ENCODE results near the gene STX2. TPM values are rescaled to one million over a fixed set of nuclear protein-coding genes. Genes with fewer than 3 reads are reported as not detected.
"Not testable (repeated sequence)": the region's sequence is repeated elsewhere in the genome, so short reads cannot be mapped to it uniquely, and the experiment has no call there.

The STX2 gene
- polyA plus RNA-seq, 1 donor, result 18.4 TPM

DNA sequence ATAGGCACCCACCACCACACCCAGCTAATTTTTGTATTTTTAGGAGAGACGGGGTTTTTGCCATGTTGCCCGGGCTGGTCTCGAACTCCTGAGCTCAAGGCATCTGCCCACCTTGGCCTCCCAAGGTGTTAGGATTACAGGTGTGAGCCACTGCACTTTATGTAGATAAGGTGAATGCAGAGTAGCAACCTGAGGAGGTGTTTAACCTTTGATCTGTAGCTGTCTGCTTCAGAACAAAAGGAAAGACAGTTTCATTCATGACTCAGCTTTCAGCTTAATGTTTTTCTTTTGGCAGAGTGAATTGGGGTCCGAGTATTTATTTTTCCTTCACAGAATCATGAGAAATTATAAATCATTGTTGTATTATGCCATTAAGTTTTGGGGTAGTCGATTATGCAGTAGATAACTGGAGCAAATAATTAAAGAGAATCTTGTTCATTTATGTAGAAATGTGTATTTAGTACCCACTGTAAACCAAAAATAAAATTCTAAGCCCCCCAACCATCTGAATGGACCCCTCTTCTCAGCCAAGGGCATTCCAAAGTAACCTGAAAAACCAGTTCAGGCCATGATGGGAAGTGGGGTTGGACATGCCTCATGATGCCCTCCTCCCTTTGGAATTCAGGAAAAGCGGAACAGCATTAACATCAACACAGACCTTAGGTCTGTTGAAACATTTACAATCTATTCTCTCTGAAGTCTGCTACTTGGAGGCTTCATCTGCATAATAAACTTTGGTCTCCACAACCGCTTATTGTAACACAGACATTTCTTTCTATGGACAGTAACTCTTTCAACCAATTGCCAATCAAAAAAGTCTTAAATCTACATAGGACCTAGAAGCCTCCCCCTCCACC is 10.7 kb upstream of the STX2 start:
- 10% methylated on average over 2 of the region's 7 CpGs for WGBS (ENCODE audit: insufficient coverage, low lambda C conversion rate)
- H3K4me3 ChIP-seq (ENCODE audit: low read length), result no peak overlapping the region

DNA sequence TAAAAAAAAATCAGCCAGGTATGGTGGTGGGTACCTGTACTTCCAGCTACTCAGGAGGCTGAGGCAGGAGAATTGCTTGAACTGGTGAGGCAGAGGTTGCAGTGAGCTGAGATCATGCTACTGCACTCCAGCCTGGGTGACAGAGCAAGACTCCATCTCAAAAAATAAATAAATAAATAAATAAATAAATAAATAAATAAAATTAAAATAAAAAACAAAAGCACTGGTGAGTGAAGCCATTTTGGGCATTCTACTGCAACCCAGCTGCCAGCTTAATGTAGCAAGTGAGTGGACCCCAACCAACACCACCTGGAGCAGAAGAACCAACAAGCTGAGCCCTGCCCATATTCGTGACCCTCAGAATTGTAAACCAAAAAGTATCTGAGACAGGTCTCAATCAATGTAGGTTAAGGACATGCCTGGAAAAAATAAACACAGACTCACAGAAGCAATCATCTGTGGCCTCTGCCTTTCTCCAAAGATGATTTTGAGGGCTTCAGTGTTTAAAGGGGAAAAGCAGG is 9.8 kb upstream of the STX2 start:
- H3K9me3 ChIP-seq (ENCODE audit: control insufficient read depth, low read depth, low read length); H3K36me3 ChIP-seq (ENCODE audit: control insufficient read depth, insufficient read depth, low read length); DNase-seq; H3K27me3 ChIP-seq (ENCODE audit: control insufficient read depth, insufficient read depth, low read length); H3K4me3 ChIP-seq (ENCODE audit: low read length): not testable (repeated sequence)
- Histone ChIP-seq H3K27ac (ENCODE audit: low read length) (peak overlapping the region; percentile 85), H3K4me1 (ENCODE audit: control insufficient read depth, insufficient read depth, low read length) (peaks cover 35% of the 10 kb centered on the region)
- no CpG with 5 or more reads among the region's 1 CpG for WGBS (ENCODE audit: insufficient coverage, low lambda C conversion rate)

More for the DNA sequence above, 10.7 kb upstream of the STX2 start:
- no peaks in the 10 kb centered on the region for H3K36me3 ChIP-seq (ENCODE audit: control insufficient read depth, insufficient read depth, low read length)
- H3K27me3 ChIP-seq (ENCODE audit: control insufficient read depth, insufficient read depth, low read length), result no peaks in the 10 kb centered on the region
- no peaks in the 10 kb centered on the region for H3K9me3 ChIP-seq (ENCODE audit: control insufficient read depth, low read depth, low read length)
- H3K27ac ChIP-seq (ENCODE audit: low read length), result peak overlapping the region; percentile 85
- DNase-seq, result peak; percentile 85 to 90
- H3K4me1 ChIP-seq (ENCODE audit: control insufficient read depth, insufficient read depth, low read length), result peaks cover 35% of the 10 kb centered on the region

GRCh38 chr12:130848105-130848504 is 9.1 kb upstream of the STX2 start:
- peaks cover 35% of the 10 kb centered on the region for H3K4me1 ChIP-seq (ENCODE audit: control insufficient read depth, insufficient read depth, low read length)
- H3K27me3 ChIP-seq (ENCODE audit: control insufficient read depth, insufficient read depth, low read length); H3K4me3 ChIP-seq (ENCODE audit: low read length); H3K9me3 ChIP-seq (ENCODE audit: control insufficient read depth, low read depth, low read length); DNase-seq; H3K36me3 ChIP-seq (ENCODE audit: control insufficient read depth, insufficient read depth, low read length): not testable (repeated sequence)
- WGBS (ENCODE audit: insufficient coverage, low lambda C conversion rate), result no CpG with 5 or more reads among the region's 6 CpGs
- H3K27ac ChIP-seq (ENCODE audit: low read length), result peak overlapping the region; percentile 78

DNA sequence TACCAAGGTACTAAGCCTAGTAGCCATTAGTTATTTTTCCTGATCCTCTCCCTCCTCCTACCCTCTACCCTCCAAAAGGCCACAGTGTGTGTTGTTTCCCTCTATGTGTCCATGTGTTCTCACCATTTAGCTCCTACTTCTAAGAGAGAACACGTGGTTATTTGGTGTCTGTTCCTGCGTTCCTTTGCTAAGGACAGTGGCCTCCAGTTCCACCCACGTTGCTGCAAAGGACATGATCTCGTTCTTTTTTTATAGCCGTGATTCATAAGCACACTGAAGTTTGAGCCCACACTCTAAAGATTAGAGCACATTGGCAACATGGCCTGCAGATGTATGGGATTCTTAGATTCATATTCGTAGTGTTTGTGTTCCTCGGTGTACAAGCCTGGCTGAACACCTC is 8.1 kb upstream of the STX2 start:
- no peaks in the 10 kb centered on the region for H3K27me3 ChIP-seq (ENCODE audit: control insufficient read depth, insufficient read depth, low read length)
- DNase-seq, result peak; percentile 76 to 87
- peak overlapping the region; percentile 78 for H3K27ac ChIP-seq (ENCODE audit: low read length)

DNA sequence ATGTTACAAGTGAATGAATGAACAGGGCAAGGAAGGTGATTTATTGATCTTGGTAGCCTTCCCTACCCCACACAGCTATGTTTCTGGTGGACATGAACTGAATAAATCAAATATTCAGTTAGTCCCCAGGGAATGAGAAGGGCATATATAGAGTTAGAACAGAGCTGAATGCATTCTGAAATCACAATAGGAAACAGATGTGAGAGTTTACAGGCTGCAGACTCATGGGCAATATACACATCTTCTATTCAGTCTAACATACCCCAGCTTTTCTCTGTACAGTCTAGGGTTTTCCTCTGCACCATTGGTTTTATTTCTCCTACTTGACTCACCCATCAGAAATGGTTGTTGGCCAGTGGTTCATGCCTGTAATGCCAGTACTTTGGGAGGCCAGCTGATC is 7.3 kb upstream of the STX2 start:
- no peaks in the 10 kb centered on the region for H3K27me3 ChIP-seq (ENCODE audit: control insufficient read depth, insufficient read depth, low read length)
- H3K36me3 ChIP-seq (ENCODE audit: control insufficient read depth, insufficient read depth, low read length), result no peaks in the 10 kb centered on the region
- no peak for DNase-seq
- H3K4me1 ChIP-seq (ENCODE audit: control insufficient read depth, insufficient read depth, low read length), result peaks cover 35% of the 10 kb centered on the region
- peak overlapping the region; percentile 59 for H3K27ac ChIP-seq (ENCODE audit: low read length)
- no peak overlapping the region for H3K4me3 ChIP-seq (ENCODE audit: low read length)
- no peaks in the 10 kb centered on the region for H3K9me3 ChIP-seq (ENCODE audit: control insufficient read depth, low read depth, low read length)

More for the DNA sequence above, 8.1 kb upstream of the STX2 start:
- H3K9me3 ChIP-seq (ENCODE audit: control insufficient read depth, low read depth, low read length), result no peaks in the 10 kb centered on the region
- H3K4me1 ChIP-seq (ENCODE audit: control insufficient read depth, insufficient read depth, low read length), result peaks cover 35% of the 10 kb centered on the region
- WGBS (ENCODE audit: insufficient coverage, low lambda C conversion rate), result no CpG with 5 or more reads among the region's 7 CpGs
- H3K36me3 ChIP-seq (ENCODE audit: control insufficient read depth, insufficient read depth, low read length), result no peaks in the 10 kb centered on the region
- no peak overlapping the region for H3K4me3 ChIP-seq (ENCODE audit: low read length)

GRCh38 chr12:130839770-130840404 is 837 bp upstream of the STX2 start:
- H3K27me3 ChIP-seq (ENCODE audit: control insufficient read depth, insufficient read depth, low read length), result no peaks in the 10 kb centered on the region
- peak overlapping the region; percentile 41 for H3K4me3 ChIP-seq (ENCODE audit: low read length)
- H3K9me3 ChIP-seq (ENCODE audit: control insufficient read depth, low read depth, low read length), result no peaks in the 10 kb centered on the region
- H3K36me3 ChIP-seq (ENCODE audit: control insufficient read depth, insufficient read depth, low read length), result no peaks in the 10 kb centered on the region
- no peak for DNase-seq
- WGBS (ENCODE audit: insufficient coverage, low lambda C conversion rate), result no CpG with 5 or more reads among the region's 11 CpGs
- peak overlapping the region; percentile 55 for H3K27ac ChIP-seq (ENCODE audit: low read length)
- H3K4me1 ChIP-seq (ENCODE audit: control insufficient read depth, insufficient read depth, low read length), result peaks cover 8% of the 10 kb centered on the region

- no peak overlapping the region for H3K27ac ChIP-seq (ENCODE audit: low read length)
- WGBS (ENCODE audit: insufficient coverage, low lambda C conversion rate), result no CpG with 5 or more reads among the region's 38 CpGs
Observed at GRCh38 chr12:130838284-130838950, 633 bp downstream of the STX2 start.

DNA sequence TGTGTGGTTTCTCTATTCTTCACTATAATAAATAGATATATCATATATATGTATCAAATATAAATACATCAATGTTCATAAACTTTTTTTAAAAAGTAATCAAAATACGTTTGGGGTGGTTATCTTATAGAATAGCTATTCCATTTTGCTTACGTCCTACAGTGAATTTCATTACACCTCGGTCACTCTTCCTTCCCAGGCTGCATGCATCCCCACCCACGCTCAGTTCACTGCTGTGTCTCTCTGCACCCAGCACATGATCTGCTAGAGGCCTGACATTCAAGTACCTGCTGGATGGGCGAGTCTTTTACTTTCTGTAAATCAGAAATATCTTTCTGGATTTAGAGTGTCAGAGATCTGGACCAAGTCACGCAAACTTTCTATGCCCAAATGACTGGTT is 3.6 kb downstream of the STX2 start:
- WGBS (ENCODE audit: insufficient coverage, low lambda C conversion rate), result 100% methylated on average over 1 of the region's 6 CpGs
- Histone ChIP-seq H3K27ac (ENCODE audit: low read length) (no peak overlapping the region), H3K4me3 (ENCODE audit: low read length) (no peak overlapping the region), H3K9me3 (ENCODE audit: control insufficient read depth, low read depth, low read length) (no peaks in the 10 kb centered on the region), H3K36me3 (ENCODE audit: control insufficient read depth, insufficient read depth, low read length) (no peaks in the 10 kb centered on the region), H3K4me1 (ENCODE audit: control insufficient read depth, insufficient read depth, low read length) (peaks cover 34% of the 10 kb centered on the region), H3K27me3 (ENCODE audit: control insufficient read depth, insufficient read depth, low read length) (no peaks in the 10 kb centered on the region)
- no peak for DNase-seq

More at GRCh38 chr12:130838284-130838950, 633 bp downstream of the STX2 start:
- Histone ChIP-seq H3K27me3 (ENCODE audit: control insufficient read depth, insufficient read depth, low read length) (no peaks in the 10 kb centered on the region), H3K4me3 (ENCODE audit: low read length) (peak overlapping the region; percentile 55), H3K9me3 (ENCODE audit: control insufficient read depth, low read depth, low read length) (no peaks in the 10 kb centered on the region), H3K4me1 (ENCODE audit: control insufficient read depth, insufficient read depth, low read length) (peaks cover 13% of the 10 kb centered on the region), H3K36me3 (ENCODE audit: control insufficient read depth, insufficient read depth, low read length) (no peaks in the 10 kb centered on the region)
- peak in 1 of 2 donors; percentile 60 for DNase-seq

GRCh38 chr12:130835011-130835410 is 4.0 kb downstream of the STX2 start:
- no CpG with 5 or more reads among the region's 11 CpGs for WGBS (ENCODE audit: insufficient coverage, low lambda C conversion rate)
- H3K4me3 ChIP-seq (ENCODE audit: low read length), result no peak overlapping the region
- no peaks in the 10 kb centered on the region for H3K27me3 ChIP-seq (ENCODE audit: control insufficient read depth, insufficient read depth, low read length)
- no peak overlapping the region for H3K27ac ChIP-seq (ENCODE audit: low read length)
- H3K36me3 ChIP-seq (ENCODE audit: control insufficient read depth, insufficient read depth, low read length), result no peaks in the 10 kb centered on the region
- H3K9me3 ChIP-seq (ENCODE audit: control insufficient read depth, low read depth, low read length), result no peaks in the 10 kb centered on the region
- H3K4me1 ChIP-seq (ENCODE audit: control insufficient read depth, insufficient read depth, low read length), result peaks cover 38% of the 10 kb centered on the region
- DNase-seq, result no peak

GRCh38 chr12:130832561-130833209 is 6.4 kb downstream of the STX2 start:
- 25% methylated on average over 4 of the region's 17 CpGs for WGBS (ENCODE audit: insufficient coverage, low lambda C conversion rate)
- Histone ChIP-seq H3K4me1 (ENCODE audit: control insufficient read depth, insufficient read depth, low read length) (peaks cover 33% of the 10 kb centered on the region), H3K4me3 (ENCODE audit: low read length) (no peak overlapping the region), H3K27me3 (ENCODE audit: control insufficient read depth, insufficient read depth, low read length) (no peaks in the 10 kb centered on the region), H3K36me3 (ENCODE audit: control insufficient read depth, insufficient read depth, low read length) (no peaks in the 10 kb centered on the region), H3K27ac (ENCODE audit: low read length) (peak overlapping the region; percentile 76), H3K9me3 (ENCODE audit: control insufficient read depth, low read depth, low read length) (no peaks in the 10 kb centered on the region)
- peak; percentile 94 to 95 for DNase-seq

Data from large intestine (tissue), 3 donors.